Measurements from ENCODE around the gene FAM3B. TPM values are rescaled to one million over a fixed set of nuclear protein-coding genes. Genes with fewer than 3 reads are reported as not detected.

FAM3B gene
- total and polyA plus RNA-seq, 4 experiments from 2014 or later = not detected

DNA sequence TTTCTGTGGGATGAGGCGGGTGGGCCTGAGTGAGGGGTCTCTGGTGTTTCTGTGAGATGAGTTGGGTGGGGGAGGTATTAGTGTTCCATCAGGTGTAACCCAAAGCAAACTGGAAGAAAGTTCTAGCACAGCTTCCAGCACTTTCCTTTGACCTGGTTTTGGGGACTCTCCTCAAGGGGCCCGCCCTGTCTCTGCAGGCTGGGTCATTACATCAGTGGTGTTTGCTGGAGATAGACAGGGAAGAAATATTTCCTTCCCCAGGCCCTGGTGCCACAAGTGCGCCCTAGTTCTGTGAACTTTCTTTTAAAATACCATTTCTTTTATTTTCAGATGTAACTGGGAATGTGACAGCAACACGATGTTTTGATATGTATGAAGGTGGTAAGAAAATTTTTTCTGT lies 28.8 kb downstream of the FAM3B start:
- Mint-ChIP-seq H3K27me3 (peaks cover 11 to 28% of the 10 kb centered on the region in 2 donors), H3K4me3 (no peak overlapping the region), H3K36me3 (no peaks in the 10 kb centered on the region), H3K9me3 (peaks cover 0 to 12% (median 6%) of the 10 kb centered on the region in 8 donors), H3K4me1 (no peaks in the 10 kb centered on the region), H3K27ac (no peak overlapping the region)
- DNase-seq = no peak
- Histone ChIP-seq H3K27ac (ENCODE audit: low read depth, low read length) (no peak overlapping the region), H3K9me3 (ENCODE audit: control insufficient read depth in 1 of 2, low read length in 2 of 2) (no peaks in the 10 kb centered on the region), H3K4me1 (ENCODE audit: insufficient read depth, low read length) (no peaks in the 10 kb centered on the region), H3K36me3 (ENCODE audit: insufficient read depth, low read length) (no peaks in the 10 kb centered on the region), H3K4me3 (ENCODE audit: low read length in 2 of 2) (no peak overlapping the region), H3K27me3 (ENCODE audit: insufficient read depth, low read length) (no peaks in the 10 kb centered on the region)
- intact Hi-C loops (cut with micrococcal nuclease) = no loop called here
- ChIA-PET CTCF (ENCODE audit: partially characterized antibody) (no interaction called here), POLR2A (ENCODE audit: partially characterized antibody) (no interaction called here)

DNA sequence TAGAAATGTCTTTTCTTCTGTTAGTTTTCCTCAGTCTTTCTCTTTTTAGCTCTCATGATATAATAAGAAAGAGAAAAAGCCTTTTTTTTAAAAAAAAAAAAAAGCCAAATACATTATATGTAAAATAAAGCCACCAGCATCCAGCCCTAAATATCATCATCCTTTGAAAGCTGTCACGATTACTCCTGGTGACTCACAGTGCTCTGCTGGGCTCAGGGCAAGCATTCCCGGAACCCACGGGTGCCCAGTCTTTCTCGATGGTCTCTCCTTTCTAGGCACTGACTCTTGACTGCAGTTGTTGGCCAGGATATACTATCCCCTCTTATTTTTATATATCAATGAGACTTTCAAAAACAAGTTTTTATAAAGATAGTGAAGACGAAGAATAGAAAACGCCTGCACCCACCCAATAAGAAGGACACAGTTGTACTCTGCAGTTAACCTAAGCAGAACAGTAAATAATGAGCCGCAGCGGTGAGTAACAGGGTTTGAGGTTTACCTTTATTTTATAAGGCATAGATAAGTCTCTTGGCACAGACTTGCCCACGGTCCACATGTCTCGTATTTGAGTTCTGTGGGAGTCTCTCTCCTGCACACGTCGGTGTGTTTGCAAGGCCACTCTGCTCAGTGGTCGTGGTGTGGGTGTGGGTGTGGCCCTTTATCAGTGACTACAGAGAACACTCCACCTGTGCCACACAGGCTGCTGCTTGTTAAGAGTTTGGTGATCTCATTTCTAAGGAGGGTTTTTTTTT lies 29.5 kb downstream of the FAM3B start:
- Histone ChIP-seq H3K4me1 (ENCODE audit: insufficient read depth, low read length) (no peaks in the 10 kb centered on the region), H3K27me3 (ENCODE audit: insufficient read depth, low read length) (no peaks in the 10 kb centered on the region), H3K27ac (ENCODE audit: low read depth, low read length) (no peak overlapping the region), H3K36me3 (ENCODE audit: insufficient read depth, low read length) (no peaks in the 10 kb centered on the region), H3K4me3 (ENCODE audit: low read length in 2 of 2) (no peak overlapping the region), H3K9me3 (ENCODE audit: control insufficient read depth in 1 of 2, low read length in 2 of 2) (no peaks in the 10 kb centered on the region)
- Mint-ChIP-seq H3K27ac (no peak overlapping the region), H3K27me3 (peaks cover 11 to 31% of the 10 kb centered on the region in 2 donors), H3K4me3 (no peak overlapping the region), H3K4me1 (no peaks in the 10 kb centered on the region), H3K36me3 (no peaks in the 10 kb centered on the region), H3K9me3 (peaks cover 0 to 12% (median 6%) of the 10 kb centered on the region in 8 donors)
- DNase-seq = no peak
- intact Hi-C loops (cut with micrococcal nuclease) = no loop called here
- ChIA-PET CTCF (ENCODE audit: partially characterized antibody) (no interaction called here), POLR2A (ENCODE audit: partially characterized antibody) (no interaction called here)

DNA sequence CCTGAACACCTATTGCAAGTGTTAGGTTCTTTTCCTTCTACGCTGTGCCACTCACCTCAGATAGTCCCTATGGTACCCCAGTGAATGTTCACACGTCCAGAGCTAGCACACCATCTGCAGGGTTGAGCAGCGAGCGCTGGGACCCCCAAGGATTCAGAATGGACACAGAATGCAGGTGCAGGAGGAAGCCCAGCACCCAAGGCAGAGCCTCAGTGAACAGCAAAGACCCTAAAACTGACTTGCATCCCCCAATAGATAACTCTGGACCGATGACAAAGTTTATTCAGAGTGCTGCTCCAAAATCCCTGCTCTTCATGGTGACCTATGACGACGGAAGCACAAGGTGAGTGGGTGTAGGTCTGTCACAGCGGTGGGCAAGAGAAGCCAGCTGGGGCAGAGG lies 30.2 kb downstream of the FAM3B start:
- Mint-ChIP-seq H3K27ac (no peak overlapping the region), H3K36me3 (no peaks in the 10 kb centered on the region), H3K4me1 (no peaks in the 10 kb centered on the region), H3K27me3 (peaks cover 12 to 30% of the 10 kb centered on the region in 2 donors), H3K4me3 (no peak overlapping the region), H3K9me3 (peaks cover 0 to 12% (median 6%) of the 10 kb centered on the region in 8 donors)
- intact Hi-C loops (cut with micrococcal nuclease) = no loop called here
- no peak for DNase-seq
- H3K9me3 ChIP-seq (ENCODE audit: control insufficient read depth in 1 of 2, low read length in 2 of 2) = no peaks in the 10 kb centered on the region
- ChIA-PET POLR2A (ENCODE audit: partially characterized antibody) (no interaction called here), CTCF (ENCODE audit: partially characterized antibody) (no interaction called here)
- no peak overlapping the region for H3K4me3 ChIP-seq (ENCODE audit: low read length in 2 of 2)
- no peaks in the 10 kb centered on the region for H3K36me3 ChIP-seq (ENCODE audit: insufficient read depth, low read length)
- H3K27me3 ChIP-seq (ENCODE audit: insufficient read depth, low read length) = no peaks in the 10 kb centered on the region
- H3K27ac ChIP-seq (ENCODE audit: low read depth, low read length) = no peak overlapping the region
- no peaks in the 10 kb centered on the region for H3K4me1 ChIP-seq (ENCODE audit: insufficient read depth, low read length)

DNA sequence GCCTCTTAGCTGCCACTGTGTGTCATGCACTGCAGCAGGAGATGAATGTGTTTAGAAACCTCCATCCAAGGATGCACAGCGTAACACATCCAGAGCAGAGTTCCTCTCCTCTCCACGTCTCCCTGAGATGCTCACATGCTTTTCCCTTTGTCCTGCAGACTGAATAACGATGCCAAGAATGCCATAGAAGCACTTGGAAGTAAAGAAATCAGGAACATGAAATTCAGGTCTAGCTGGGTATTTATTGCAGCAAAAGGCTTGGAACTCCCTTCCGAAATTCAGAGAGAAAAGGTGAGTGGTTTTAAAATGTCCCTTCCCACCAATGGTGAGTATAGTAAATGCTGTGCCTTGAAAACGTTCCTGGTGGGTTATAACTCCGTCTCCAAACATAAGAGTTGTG lies 31.8 kb downstream of the FAM3B start:
- Mint-ChIP-seq H3K36me3 (no peaks in the 10 kb centered on the region), H3K4me1 (no peaks in the 10 kb centered on the region), H3K4me3 (no peak overlapping the region), H3K27ac (no peak overlapping the region), H3K27me3 (peaks cover 7 to 26% of the 10 kb centered on the region in 2 donors), H3K9me3 (peaks cover 0 to 2% (median 0%) of the 10 kb centered on the region in 8 donors)
- Histone ChIP-seq H3K36me3 (ENCODE audit: insufficient read depth, low read length) (no peaks in the 10 kb centered on the region), H3K27ac (ENCODE audit: low read depth, low read length) (no peak overlapping the region), H3K27me3 (ENCODE audit: insufficient read depth, low read length) (no peaks in the 10 kb centered on the region), H3K4me1 (ENCODE audit: insufficient read depth, low read length) (no peaks in the 10 kb centered on the region), H3K4me3 (ENCODE audit: low read length in 2 of 2) (no peak overlapping the region), H3K9me3 (ENCODE audit: control insufficient read depth in 1 of 2, low read length in 2 of 2) (no peaks in the 10 kb centered on the region)
- CTCF ChIA-PET (ENCODE audit: partially characterized antibody) = no interaction called here
- POLR2A ChIA-PET (ENCODE audit: partially characterized antibody) = no interaction called here
- intact Hi-C loops (cut with micrococcal nuclease) = no loop called here
- DNase-seq = no peak

DNA sequence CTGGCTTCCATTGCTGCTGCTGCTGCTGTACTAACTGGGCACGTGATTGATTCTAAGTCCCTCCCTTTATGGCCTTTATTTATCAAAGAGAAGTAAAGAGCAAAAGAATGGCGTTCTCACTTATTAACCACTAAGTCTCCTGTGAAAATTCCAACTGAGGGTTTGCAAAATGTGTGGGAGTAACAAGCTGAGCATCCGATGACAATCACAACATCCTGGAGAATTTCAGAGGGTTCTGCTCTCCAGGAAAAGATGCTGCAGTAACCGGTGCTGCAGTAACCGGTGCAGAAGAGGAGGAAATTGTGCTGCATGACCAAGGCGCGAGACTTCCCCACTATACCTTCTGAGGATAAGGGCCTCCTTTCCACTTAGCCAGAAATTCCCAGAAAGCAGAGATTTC lies 32.5 kb downstream of the FAM3B start:
- Histone ChIP-seq H3K9me3 (ENCODE audit: control insufficient read depth in 1 of 2, low read length in 2 of 2) (no peaks in the 10 kb centered on the region), H3K4me3 (ENCODE audit: low read length in 2 of 2) (no peak overlapping the region), H3K27ac (ENCODE audit: low read depth, low read length) (no peak overlapping the region), H3K27me3 (ENCODE audit: insufficient read depth, low read length) (no peaks in the 10 kb centered on the region), H3K4me1 (ENCODE audit: insufficient read depth, low read length) (no peaks in the 10 kb centered on the region), H3K36me3 (ENCODE audit: insufficient read depth, low read length) (no peaks in the 10 kb centered on the region)
- no peak for DNase-seq
- Mint-ChIP-seq H3K27me3 (peaks cover 5 to 23% of the 10 kb centered on the region in 2 donors), H3K9me3 (no peaks in the 10 kb centered on the region), H3K36me3 (no peaks in the 10 kb centered on the region), H3K4me1 (no peaks in the 10 kb centered on the region), H3K27ac (no peak overlapping the region), H3K4me3 (no peak overlapping the region)
- intact Hi-C loops (cut with micrococcal nuclease) = no loop called here
- ChIA-PET POLR2A (ENCODE audit: partially characterized antibody) (interaction anchor here (1.1 kb wide), 1 partner anchor 12 kb away, joined by 3 read pairs; no protein-coding TSS in a partner anchor), CTCF (ENCODE audit: partially characterized antibody) (no interaction called here)

DNA sequence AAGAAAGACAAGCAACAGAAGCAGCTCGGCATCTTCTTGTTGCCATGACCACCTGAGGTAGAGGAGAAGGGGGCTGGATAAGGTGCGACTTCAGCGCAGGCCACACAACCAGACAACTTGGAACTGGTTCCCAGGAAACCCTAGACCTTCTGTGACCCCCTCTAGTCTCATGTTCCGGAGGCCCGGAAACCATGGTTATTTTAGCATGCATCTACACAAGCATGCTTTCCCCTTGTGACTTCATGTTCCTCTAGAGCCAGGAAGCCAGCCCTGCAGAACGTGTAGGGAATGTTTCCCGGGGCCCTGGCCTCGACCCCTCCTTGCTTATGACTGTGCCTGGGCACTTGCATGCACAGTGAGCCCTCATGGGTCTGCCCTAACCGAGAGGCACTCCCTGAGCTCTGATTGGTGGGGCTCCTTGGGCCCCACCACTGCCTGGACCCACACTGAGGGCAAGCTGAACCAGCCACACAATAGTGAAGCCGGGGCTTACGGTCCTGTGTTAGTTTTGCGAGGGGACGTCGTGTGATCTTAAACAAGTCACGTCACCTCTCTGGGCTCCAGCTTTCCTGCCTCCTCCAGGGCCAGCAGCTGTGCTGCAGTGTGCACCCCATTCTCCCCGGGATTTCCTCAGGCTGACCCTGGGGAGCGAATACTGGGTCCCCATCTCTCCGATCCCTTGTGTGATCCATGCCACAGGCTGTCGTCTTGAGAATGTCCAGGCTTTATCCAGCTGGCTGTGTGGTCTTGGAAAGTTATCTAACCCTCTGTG lies 33.2 kb downstream of the FAM3B start:
- H3K9me3 ChIP-seq (ENCODE audit: control insufficient read depth in 1 of 2, low read length in 2 of 2) = no peaks in the 10 kb centered on the region
- H3K27me3 Mint-ChIP-seq = peaks cover 3 to 20% of the 10 kb centered on the region in 2 donors
- H3K9me3 Mint-ChIP-seq = peaks cover 0 to 2% (median 0%) of the 10 kb centered on the region in 8 donors
- no peak overlapping the region for H3K4me3 Mint-ChIP-seq
- no peak overlapping the region for H3K4me3 ChIP-seq (ENCODE audit: low read length in 2 of 2)
- ChIA-PET CTCF (ENCODE audit: partially characterized antibody) (no interaction called here), POLR2A (ENCODE audit: partially characterized antibody) (interaction anchor here (1.1 kb wide), 1 partner anchor 11 kb away, joined by 3 read pairs; no protein-coding TSS in a partner anchor)
- H3K4me1 Mint-ChIP-seq = no peaks in the 10 kb centered on the region
- no peaks in the 10 kb centered on the region for H3K36me3 Mint-ChIP-seq
- intact Hi-C loops (cut with micrococcal nuclease) = no loop called here
- no peaks in the 10 kb centered on the region for H3K36me3 ChIP-seq (ENCODE audit: insufficient read depth, low read length)
- H3K4me1 ChIP-seq (ENCODE audit: insufficient read depth, low read length) = no peaks in the 10 kb centered on the region
- no peak overlapping the region for H3K27ac ChIP-seq (ENCODE audit: low read depth, low read length)
- no peak for DNase-seq
- H3K27ac Mint-ChIP-seq = no peak overlapping the region
- no peaks in the 10 kb centered on the region for H3K27me3 ChIP-seq (ENCODE audit: insufficient read depth, low read length)

DNA sequence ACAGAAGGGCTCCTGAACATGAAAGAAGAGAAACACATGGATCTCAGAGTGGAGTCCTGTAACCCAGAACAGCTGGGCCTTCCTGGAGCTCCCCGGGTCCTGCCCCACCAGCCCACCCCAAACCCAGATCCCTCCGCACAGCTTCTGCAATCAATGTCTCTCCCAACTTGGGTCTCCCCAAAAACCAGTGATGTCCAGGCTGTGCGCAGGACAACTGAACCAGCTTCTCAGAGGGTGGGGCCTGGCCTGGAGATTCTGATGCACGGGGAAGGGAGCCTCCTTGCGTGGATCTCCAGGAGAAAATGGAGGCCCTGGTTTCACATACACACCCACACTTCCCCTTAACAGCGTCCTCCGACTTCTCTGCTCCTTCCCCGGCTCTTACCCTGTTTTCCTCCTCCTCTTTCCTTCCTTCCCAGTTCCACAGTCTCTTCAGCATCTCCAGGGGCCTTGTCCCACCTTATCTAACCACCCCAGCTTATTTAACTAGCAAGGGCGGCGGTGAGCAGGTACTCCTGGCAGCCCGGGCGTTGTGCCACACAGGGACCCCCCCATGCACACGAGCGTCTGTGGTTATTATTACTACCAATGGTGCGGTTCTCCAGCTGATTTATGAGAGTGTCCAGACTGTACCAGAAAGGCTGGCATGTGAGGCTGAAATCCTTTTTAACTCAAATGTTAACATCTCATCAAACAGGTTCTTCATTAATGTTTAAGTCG lies 34.0 kb downstream of the FAM3B start:
- Histone ChIP-seq H3K9me3 (ENCODE audit: control insufficient read depth in 1 of 2, low read length in 2 of 2) (no peaks in the 10 kb centered on the region), H3K27me3 (ENCODE audit: insufficient read depth, low read length) (no peaks in the 10 kb centered on the region), H3K27ac (ENCODE audit: low read depth, low read length) (no peak overlapping the region), H3K36me3 (ENCODE audit: insufficient read depth, low read length) (no peaks in the 10 kb centered on the region), H3K4me1 (ENCODE audit: insufficient read depth, low read length) (no peaks in the 10 kb centered on the region), H3K4me3 (ENCODE audit: low read length in 2 of 2) (no peak overlapping the region)
- intact Hi-C loops (cut with micrococcal nuclease) = no loop called here
- POLR2A ChIA-PET (ENCODE audit: partially characterized antibody) = interaction anchor here (1.1 kb wide), 1 partner anchor 11 kb away, joined by 3 read pairs; no protein-coding TSS in a partner anchor
- Mint-ChIP-seq H3K9me3 (peaks cover 0 to 2% (median 0%) of the 10 kb centered on the region in 8 donors), H3K27me3 (peaks cover 3 to 18% of the 10 kb centered on the region in 2 donors), H3K27ac (no peak overlapping the region), H3K4me1 (no peaks in the 10 kb centered on the region), H3K36me3 (no peaks in the 10 kb centered on the region), H3K4me3 (no peak overlapping the region)
- DNase-seq = no peak
- CTCF ChIA-PET (ENCODE audit: partially characterized antibody) = no interaction called here

All from CD4-positive, alpha-beta memory T cell (primary cell).